Epidermal melanocyte (primary cell): ENCODE results near the gene SLC30A1.
"Not testable (repeated sequence)": the region's sequence is repeated elsewhere in the genome, so short reads cannot be mapped to it uniquely, and the experiment has no call there.

Source experiments
- DNase-seq: peaks from one replicate; pipeline ENCODE4 v3.0.0; 2011; ENCODE audit warnings: low spot score; ENCODE audit not compliant: insufficient read length

SLC30A1 gene

DNA sequence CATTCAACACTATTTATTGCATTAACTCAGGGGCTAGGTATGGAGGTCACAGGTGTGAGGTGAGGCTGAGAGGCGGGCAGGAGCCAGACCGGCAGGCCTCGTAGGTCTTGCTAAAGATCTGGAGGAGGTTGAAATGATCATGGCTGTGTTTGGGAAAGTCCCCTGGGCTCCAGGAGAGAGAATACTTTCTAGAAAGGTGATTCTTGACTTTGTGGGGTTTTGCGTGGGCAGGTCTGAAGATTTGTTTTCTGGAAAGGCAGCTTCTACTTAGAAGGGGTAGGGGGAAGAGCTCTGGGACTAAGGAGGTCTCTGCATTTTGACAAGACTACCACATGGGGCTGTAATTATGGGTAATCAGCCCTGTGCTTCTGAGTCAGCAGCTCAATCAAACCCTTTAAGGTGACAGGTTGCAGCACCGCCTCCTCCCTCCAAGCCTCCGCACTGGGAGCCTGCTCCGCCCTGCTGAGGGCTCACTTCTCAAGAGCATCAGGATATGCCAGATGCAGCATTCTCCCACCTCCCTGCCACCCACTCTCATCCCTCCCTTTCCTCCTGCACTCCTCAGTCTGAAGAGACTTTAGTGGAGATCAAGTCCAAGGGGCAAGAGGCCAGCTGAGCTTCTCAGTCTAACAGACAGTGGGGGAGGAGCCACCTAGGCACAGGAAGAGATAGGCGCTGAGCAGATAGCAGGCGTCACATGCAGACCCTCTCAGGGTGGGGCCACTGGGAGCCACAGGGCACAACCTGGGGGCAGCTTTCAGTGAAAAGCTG lies 30.5 kb downstream of the SLC30A1 start:
- DNase-seq: no peak

GRCh38 chr1:211547710-211548109 lies 31.3 kb downstream of the SLC30A1 start:
- no peak for DNase-seq

DNA sequence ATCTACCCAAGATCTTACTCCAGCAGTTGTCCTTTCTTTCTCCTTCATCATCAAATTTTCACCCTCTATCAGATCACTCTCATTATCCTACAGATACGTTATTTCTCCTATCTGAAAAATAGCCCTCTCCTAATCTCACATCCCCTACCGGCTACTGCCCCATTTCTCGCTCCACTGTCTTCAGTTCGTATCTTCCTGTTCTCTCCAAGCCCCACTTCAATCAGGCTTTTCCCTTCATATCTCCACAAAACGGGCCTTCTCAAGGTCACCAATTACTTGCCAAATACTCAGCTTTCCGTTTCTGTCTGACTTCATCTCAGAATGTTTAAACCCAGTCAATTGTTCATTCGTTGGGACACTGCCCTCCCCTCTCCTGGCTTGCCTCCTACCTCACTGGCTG lies 32.4 kb downstream of the SLC30A1 start:
- DNase-seq: no peak

DNA sequence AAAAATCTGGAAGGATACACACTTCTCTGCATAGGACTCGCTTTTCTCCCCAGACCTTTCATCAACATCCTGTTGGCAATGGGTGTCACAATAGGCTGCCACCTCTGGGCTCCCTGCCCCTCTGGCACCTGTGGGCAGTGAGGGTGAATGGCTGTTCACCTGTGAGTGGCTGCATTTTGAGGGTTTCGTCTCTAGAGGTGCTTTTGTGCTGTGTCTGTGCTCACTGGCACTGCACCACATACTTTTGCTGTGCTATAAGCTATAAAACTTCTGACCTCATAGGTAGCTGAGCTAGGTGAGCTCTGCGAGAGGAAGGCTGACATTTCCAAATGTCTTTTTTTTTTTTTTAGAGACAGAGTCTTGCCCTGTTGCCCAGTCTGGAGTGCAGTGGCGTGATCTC lies 35.9 kb downstream of the SLC30A1 start:
- no peak for DNase-seq

DNA sequence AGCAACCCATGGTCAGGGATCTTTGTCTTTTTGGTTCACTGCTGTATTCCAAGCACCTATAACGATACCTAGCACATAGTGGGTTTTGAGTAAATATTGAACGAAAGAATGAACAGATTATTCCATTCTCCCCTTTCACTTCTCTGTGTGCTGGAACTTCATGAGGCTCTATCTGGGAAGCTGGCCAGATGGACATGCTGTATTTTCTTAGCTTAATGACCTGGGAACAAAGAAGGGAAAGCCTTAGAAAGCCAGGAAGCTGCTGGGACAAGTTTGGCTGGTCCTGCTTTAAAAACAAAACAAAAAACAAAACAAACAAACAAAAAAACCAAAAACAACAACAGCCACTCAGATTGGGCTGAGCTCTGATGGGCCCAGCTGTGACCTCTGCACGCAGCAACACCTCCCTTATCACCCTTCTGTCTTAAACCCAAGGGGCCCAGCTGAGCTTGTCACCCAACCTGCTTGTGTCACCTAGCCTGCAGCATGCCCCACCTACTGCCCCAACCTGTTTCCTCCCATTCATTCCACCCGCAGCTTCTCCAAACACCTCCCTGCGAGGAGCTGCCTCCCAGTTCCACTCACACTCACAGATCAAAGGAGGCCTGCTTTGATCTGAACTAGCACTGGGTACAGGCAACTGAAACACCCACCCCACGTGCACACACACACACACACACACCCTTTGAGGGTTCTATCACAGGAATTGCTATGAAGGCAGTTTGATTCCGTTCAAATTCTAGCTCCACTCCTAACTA lies 37.1 kb downstream of the SLC30A1 start:
- DNase-seq: no peak

- DNase-seq: no peak
These were observed 37.7 kb downstream of the SLC30A1 start for GRCh38 chr1:211541278-211541677.

- not testable (repeated sequence) for DNase-seq
These were observed 38.1 kb downstream of the SLC30A1 start for GRCh38 chr1:211540824-211541223.

- DNase-seq: no peak
These were observed 40.7 kb downstream of the SLC30A1 start for GRCh38 chr1:211538287-211538686.

- no peak for DNase-seq
These were observed 41.7 kb downstream of the SLC30A1 start for GRCh38 chr1:211537253-211537652.

DNA sequence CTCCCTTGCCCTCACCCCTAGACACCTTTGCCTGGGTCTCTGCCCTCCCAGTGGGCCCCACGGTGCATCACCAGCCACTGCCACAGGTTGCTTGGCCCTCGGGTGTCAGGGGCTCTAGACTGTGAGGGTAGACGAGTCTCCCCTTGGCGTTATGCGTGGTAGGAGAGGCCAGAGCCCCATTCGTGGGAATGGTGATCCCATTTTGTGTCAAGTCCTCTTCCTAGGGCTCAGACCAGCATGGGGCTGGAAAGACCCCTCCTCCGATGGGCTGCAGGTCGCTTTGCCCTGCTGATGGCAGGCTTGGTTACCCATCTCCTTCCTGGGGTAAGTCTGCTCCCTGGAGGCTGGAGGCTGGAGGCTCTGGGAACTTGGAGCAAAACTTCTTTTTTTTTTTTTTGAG lies 42.4 kb downstream of the SLC30A1 start:
- no peak for DNase-seq

GRCh38 chr1:211535346-211535745 lies 43.6 kb downstream of the SLC30A1 start:
- DNase-seq: no peak

DNA sequence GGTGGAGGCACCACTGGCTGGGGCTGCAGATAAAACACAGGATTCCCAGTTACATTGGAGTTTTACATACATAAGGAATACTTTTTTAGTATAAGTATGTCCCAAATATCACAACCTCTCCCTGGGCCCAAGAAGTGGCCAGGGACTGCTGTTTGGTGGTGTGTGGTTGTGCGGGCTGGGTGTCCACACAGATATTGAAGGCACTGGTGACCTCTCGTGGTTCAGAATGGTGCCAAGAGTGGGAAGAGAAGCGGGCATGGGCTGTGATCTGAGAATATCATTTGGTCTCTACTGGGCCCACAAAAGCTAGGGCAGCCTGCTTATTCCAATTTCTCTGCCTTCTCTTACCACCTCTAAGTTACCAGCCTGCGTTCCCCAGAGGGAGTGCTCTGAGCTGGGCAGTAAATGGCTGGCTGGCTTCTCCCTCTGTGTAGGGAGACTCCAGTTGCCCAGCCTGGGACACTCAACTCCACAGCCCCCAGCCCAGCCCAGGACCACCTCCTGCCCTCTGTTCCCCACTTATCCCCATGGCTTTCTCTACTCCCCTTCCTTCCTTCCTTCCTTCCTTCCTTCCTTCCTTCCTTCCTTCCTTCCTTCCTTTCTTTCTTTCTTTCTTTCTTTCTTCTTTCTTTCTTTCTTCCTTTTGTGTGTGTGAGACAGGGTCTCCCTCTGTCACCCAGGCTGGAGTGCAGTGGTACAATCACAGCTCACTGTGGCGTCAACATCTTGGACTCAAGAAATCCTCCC lies 44.2 kb downstream of the SLC30A1 start:
- DNase-seq: no peak

- no peak for DNase-seq
These were observed 46.9 kb downstream of the SLC30A1 start for GRCh38 chr1:211532088-211532444.

DNA sequence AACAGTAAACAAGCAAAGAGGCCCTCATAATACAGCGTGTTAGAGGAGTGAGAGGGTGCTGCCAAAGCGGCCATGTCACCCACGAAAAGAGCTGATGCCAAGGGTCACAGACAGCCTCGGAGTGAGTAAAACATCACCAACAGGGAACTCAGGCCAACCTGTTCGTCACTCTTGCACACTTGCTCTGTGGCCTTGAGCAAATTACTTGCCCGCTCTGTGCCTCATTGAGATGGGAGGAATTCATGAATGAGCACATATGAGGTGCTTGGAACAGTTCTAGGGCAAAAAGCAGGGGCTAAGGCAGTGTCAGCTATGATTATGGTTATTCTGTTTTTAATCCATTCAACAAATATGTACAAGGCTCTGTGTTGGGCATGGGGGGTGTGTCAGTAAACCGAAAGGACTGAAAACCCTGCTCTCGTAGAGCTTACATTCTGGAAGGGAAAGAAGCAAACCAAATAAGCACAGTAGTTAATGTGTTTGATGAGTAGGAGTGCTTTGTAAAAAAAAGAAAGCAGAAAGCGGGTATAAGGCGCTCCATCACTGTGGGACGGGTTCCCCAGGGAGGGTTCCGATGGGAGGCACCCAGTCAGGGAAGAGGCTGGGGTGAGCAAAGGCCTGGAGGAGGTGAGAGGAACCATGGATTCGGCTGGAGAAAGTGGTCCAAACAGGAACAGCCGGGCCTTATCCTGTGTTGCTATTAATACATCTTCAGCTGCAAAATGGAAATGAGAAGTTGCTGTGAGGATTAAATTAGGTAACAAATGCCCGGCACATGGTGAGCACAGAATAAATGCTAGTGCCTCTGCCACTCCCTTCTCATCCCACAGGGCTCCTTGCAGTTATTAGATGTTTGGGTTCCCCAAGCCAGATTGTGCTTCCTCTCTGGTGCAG lies 47.5 kb downstream of the SLC30A1 start:
- no peak for DNase-seq

- no peak for DNase-seq
These were observed 48.9 kb downstream of the SLC30A1 start for GRCh38 chr1:211530102-211530501.

- DNase-seq: no peak
These were observed 49.5 kb downstream of the SLC30A1 start for GRCh38 chr1:211529453-211529852.

DNA sequence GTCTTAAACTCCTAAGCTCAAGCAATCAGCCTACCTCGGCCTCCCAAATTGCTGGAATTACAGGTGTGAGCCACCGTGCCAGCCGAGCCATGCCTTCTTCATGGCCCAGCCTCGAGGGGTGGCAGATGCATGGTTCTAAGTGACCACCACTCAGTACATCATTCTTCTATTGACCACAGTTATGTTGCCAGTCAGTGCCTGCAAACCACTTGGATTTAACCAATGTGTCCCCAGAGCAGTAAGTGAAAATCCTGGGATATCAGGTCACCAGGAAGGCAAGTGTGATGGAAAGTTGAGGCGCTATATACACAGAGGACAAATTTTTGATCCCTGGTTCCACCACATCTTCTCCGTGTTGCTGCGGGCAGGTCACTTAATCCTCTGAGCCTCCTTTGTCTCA lies 50.0 kb downstream of the SLC30A1 start:
- no peak for DNase-seq

GRCh38 chr1:211527888-211528287 lies 51.1 kb downstream of the SLC30A1 start:
- DNase-seq: no peak

GRCh38 chr1:211527006-211527405 lies 52.0 kb downstream of the SLC30A1 start:
- no peak for DNase-seq

DNA sequence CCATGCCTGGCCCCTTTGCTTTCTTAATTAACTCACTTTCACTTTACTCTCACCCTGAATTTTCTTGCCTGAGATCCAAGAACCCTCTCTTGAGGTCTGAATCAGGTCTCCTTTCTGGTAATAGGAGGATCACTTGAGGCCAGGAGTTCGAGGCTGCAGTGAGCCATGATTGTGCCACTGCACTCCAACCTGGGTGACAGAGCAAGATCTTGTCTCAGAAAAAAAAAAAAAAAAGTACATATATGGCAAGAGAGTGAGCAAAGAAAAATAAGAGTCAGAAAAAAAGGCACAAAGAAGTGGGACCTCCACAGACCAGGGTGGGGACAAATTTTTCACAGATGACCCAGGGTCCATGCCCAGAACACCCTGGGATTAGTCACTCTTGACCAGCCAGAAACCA lies 52.9 kb downstream of the SLC30A1 start:
- no peak for DNase-seq

DNA sequence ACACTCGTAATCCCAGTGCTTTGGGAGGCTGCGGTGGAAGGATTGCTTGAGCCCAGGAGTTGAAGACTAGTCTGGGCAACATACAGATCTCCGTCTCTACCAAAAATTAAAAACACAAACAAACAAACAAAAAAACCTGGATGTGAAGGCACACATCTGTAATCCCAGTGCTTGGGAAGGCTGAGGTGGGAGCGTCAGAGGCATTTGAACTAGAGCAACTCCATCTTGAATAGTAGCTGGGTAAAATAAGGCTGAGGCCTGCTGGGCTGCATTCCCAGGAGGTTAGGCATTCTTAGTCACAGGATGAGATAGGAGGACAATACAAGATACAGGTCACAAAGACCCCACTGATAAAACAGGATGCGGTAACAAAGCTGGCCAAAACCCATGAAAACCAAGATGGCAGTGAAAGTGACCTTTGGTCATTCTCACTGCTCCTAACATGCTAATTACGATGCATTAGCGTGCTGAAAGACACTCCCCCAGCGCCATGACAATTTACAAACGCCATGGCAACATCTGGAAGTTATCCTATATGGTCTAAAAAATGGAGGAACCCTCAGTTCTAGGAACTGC lies 53.8 kb downstream of the SLC30A1 start:
- no peak for DNase-seq
